GM18867 (cell line): ENCODE results near the gene UNC13A.
A peak's percentile ranks its signal among the peaks of the same experiment; 100 is the strongest.

Experiments
- ATAC-seq: cut with Tn5 transposase; IDR thresholded peaks from one replicate; pipeline ENCODE4 v1.9.1; 2021; ENCODE audit warnings: mild to moderate bottlenecking, moderate library complexity; ENCODE audit not compliant: unreplicated experiment

The UNC13A gene

DNA sequence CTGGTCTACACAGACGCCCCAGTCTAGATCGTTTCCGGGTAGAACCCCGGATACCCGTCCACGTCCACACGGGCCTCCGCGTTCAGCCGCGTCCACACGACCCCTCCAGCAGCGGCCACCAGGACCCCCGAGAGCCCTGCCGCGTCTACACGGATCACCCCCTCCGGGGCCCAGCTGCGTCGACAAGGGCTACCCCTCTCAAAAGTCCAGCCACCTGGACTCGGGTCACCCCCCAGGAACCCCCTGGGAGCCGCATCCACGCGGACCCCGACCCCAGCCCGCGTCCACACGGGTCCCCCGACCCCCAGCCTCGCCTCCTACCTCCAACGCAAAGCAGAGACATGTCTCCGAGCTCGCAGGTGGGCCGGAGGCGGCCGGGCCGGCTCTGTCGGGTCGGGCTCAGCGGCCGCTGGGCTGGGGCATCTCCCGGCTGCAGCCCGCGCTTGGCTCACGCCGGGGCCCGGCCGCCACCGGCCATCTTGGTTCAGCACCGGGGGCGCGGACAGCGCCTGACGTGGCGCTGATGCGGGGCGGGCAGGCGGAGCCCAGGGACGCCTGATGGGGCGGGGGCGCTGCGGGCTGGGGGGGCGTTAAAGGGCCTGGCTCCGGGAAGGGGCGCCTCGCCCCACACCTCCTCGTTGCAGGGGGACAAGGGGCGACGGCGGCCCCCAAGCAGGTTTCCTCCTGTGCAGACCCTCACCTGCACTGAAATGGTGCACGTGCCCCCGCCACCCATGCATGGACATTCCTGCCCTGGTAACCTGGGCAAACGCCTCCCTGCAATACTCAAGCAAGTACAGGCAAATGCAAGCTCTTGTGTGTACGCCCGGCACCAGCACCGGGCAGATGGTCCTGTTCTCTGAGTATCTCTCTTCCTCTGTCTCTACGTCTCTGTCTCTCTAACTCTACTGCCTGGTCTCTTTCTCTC is at the start of gene UNC13A:
TSS of gene UNC13A (minus strand) at position 498 of the 928 bp plus-strand sequence. CDS start at position 343, 155 bp downstream.
- ATAC-seq: no peak

DNA sequence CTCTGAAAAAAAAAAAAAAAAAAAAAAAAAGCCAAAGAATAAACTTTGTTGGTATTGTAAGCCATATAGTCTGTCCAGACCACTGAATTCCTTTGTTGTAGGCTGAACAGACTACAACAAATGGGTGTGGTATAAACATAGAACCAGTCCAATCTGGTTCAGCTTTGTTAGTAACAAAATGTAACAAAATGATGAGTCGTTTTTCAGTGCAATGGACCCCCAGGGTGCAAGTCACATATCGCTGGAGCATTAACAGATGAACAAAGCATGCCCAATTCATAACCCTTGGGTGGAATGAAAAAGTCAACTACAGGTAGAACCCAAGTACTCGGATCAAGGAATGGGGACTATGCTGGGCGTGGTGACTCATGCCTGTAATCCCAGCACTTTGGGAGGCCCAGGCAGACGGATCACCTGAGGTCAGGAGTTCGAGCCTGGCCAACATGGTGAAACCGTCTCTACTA is 49.6 kb upstream of the UNC13A start:
- no peak for ATAC-seq

DNA sequence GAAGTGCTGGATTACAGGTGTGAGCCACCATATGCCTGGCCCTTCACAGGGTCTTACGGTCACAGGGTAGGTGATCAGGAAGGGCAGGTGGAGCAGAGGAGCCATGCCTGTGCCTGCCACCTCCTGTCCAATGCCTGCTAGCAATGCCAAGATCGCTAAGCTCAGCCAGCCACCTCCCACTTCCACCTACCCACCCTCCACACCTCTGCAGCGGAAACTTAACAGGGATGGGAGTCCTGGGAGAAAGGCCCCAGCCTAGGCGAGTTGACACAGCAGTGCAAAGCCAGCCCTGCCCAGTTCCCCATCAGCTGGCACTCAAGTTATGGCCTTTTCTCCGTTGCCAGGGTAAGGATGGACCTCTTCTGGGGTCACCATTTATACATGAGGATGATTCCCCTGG is 47.3 kb upstream of the UNC13A start:
- no peak for ATAC-seq

DNA sequence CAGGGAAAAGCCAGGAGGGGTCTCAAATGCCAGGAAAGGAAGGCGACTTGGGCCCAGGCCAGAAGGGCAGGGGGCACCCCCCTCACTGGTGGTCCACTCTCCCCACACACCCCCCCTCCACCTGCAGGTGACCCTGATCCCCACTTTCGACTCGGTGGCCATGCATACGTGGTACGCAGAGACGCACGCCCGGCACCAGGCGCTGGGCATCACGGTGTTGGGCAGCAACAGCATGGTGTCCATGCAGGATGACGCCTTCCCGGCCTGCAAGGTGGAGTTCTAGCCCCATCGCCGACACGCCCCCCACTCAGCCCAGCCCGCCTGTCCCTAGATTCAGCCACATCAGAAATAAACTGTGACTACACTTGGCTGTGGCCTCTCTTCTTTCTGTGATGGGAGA is 46.0 kb upstream of the UNC13A start:
- no peak for ATAC-seq

DNA sequence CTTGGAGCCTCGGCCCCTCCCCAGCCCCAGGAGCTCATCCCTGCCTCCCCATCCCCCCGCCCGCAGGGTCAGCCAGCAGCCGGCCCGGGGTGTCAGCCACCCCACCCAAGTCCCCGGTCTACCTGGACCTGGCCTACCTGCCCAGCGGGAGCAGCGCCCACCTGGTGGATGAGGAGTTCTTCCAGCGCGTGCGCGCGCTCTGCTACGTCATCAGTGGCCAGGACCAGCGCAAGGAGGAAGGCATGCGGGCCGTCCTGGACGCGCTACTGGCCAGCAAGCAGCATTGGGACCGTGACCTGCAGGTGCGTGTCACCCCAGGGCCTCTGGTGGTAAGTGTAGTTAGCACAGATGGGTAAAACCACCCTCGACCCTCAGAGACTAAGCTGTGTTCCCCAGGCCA is 45.0 kb upstream of the UNC13A start:
- no peak for ATAC-seq

DNA sequence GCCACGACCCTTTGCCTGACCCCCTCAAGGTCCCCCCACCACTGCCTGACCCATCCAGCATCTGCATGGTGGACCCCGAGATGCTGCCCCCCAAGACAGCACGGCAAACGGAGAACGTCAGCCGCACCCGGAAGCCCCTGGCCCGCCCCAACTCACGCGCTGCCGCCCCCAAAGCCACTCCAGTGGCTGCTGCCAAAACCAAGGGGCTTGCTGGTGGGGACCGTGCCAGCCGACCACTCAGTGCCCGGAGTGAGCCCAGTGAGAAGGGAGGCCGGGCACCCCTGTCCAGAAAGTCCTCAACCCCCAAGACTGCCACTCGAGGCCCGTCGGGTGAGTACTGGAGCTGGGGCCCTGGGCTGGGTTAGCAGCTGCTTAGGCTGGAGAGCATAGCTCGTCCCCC is 39.7 kb upstream of the UNC13A start:
- no peak for ATAC-seq

DNA sequence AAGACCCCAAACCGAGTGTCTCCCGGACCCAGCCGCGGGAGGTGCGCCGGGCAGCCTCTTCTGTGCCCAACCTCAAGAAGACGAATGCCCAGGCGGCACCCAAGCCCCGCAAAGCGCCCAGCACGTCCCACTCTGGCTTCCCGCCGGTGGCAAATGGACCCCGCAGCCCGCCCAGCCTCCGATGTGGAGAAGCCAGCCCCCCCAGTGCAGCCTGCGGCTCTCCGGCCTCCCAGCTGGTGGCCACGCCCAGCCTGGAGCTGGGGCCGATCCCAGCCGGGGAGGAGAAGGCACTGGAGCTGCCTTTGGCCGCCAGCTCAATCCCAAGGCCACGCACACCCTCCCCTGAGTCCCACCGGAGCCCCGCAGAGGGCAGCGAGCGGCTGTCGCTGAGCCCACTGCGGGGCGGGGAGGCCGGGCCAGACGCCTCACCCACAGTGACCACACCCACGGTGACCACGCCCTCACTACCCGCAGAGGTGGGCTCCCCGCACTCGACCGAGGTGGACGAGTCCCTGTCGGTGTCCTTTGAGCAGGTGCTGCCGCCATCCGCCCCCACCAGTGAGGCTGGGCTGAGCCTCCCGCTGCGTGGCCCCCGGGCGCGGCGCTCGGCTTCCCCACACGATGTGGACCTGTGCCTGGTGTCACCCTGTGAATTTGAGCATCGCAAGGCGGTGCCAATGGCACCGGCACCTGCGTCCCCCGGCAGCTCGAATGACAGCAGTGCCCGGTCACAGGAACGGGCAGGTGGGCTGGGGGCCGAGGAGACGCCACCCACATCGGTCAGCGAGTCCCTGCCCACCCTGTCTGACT is 39.0 kb upstream of the UNC13A start:
- no peak for ATAC-seq

DNA sequence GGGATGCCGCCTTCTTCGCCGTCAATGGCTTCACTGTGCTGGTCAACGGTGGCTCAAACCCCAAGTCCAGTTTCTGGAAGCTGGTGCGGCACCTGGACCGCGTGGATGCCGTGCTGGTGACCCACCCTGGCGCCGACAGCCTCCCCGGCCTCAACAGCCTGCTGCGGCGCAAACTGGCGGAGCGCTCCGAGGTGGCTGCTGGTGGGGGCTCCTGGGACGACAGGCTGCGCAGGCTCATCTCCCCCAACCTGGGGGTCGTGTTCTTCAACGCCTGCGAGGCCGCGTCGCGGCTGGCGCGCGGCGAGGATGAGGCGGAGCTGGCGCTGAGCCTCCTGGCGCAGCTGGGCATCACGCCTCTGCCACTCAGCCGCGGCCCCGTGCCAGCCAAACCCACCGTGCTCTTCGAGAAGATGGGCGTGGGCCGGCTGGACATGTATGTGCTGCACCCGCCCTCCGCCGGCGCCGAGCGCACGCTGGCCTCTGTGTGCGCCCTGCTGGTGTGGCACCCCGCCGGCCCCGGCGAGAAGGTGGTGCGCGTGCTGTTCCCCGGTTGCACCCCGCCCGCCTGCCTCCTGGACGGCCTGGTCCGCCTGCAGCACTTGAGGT is 38.1 kb upstream of the UNC13A start:
- ATAC-seq: no peak

DNA sequence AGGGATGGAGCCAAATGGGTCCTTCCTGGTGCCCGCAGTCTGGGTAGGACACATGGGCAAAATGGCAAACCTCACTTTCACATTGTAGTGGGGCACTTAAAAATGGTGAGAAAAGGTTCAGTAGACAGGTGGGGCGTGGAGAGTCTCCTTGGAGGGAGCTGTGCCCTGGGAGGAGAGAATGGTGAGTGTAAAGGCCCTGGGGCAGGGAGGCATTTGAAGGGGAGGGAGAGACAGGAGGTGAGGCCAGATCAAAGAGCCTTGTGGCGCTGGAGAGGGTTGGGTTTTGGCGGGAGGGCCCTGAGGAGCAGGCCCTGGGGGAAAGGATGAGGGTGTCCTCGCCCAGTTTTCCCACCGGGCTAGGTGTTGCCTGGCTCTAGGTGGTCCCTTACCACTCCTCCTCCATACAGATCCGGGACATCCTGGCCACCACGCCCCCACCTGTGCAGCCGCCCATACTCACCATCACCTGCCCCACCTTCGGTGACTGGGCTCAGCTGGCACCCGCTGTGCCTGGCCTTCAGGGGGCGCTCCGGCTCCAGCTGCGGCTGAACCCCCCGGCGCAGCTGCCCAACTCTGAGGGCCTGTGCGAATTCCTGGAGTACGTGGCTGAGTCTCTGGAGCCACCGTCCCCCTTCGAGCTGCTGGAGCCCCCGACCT is 37.4 kb upstream of the UNC13A start:
- ATAC-seq: no peak

DNA sequence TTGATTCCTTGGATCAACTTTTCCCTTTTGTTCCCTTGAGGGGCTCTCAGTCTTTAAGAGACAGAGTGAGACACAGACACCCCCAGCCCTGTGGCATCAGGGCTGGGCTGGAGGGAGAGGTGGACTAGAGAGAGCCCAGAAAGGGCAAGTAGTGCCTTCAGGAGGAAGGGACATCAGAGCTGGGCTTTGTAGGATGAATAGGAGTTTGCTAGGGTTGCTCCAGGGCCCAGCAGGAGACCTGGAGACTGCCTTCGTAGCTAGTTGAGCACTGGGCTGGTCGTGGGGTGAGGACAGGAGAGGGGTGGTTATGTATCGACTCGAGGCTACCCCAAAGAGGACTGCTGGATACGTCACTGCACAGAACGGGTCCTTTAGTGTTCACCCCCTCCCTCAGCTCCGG is 36.5 kb upstream of the UNC13A start:
- ATAC-seq: no peak

DNA sequence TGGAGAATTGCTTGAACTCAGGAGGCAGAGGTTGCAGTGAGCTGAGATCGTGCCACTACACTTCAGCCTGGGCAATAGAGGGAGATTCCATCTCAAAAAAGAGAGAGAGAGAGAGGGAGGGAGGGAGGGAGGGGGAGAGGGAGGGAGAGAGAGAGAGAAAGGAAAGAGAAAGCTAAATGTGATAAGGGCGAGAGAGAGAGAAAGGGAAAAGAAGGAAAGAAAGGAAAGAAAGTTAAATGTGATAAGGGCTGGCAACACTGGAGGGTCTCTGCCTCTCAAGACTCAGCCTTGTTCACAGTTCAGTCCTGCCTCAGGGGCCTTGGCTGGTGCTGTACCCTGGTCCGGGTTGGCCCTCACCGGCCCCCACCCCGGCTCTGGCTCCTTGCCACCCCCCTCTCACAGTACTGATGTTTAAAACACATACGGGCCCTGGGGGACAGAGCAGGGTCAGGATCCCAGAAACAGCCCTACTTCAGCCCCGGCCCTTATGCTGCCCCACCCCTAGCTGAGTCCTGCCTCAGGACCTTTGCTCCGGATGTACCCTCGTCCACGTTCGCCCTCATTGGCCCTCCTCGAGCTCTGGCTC is 34.6 kb upstream of the UNC13A start:
- no peak for ATAC-seq

DNA sequence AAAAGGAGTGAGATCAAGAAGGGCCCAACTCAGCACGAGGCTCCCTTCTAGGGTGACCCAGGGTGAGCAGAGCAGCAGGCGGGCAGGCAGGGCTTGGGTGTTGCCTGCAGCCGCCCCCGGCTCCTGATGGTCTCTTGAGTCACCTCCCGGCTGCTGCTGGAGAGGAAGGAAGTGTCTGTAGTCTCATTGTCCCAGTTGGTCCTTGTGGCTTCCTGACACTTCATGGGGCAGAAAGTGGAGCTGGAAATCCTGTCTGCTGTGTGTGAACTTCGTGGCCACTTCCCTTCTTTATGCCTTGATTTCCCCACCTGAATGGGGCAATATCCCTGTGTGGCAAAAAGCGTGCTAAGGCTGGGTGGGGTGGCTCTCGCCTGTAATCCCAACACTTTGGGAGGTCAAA is 33.7 kb upstream of the UNC13A start:
- ATAC-seq: no peak

DNA sequence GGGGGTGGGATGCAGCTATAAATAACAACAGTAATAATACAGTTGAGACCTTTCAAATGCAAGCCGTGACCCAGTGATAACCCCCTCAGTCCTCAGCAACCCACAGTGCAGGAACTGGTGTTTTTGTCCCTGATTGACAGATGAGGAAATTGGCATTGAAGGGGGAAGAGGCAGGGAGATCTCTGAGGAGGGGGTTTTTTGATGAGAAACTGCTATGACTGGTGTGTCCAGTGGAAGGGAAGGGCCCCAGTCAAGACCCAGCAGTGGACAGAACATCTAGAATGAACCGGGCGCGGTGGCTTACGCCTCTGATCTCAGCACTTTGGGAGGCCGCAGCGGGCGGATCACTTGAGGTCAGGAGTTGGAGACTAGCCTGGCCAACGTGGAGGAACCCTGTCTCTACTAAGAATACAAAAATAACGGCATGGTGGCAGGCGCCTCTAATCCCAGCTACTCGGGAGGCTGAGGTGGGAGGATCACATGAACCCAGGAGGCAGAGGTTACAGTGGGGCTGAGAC is 33.0 kb upstream of the UNC13A start:
- no peak for ATAC-seq

DNA sequence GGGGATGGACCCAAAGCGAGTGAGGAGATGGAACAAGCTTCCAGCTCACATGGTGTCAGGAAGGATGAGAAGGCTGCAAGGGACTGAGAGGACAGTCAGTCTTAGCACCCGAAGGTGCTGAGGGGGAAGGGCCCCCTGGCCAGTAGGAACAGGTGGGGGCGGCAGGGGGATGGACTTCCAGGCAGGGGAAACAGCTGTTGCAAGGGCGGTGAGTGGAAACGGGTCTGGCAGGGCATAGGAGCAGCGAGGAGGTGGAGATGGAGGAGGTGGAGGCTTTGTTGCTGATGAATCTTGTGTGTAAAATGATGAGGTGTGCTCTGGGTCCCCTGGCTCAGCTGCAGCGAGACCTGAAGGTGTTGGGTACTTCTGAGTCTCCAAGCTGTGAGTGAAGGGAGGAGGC is 32.3 kb upstream of the UNC13A start:
- ATAC-seq: no peak

DNA sequence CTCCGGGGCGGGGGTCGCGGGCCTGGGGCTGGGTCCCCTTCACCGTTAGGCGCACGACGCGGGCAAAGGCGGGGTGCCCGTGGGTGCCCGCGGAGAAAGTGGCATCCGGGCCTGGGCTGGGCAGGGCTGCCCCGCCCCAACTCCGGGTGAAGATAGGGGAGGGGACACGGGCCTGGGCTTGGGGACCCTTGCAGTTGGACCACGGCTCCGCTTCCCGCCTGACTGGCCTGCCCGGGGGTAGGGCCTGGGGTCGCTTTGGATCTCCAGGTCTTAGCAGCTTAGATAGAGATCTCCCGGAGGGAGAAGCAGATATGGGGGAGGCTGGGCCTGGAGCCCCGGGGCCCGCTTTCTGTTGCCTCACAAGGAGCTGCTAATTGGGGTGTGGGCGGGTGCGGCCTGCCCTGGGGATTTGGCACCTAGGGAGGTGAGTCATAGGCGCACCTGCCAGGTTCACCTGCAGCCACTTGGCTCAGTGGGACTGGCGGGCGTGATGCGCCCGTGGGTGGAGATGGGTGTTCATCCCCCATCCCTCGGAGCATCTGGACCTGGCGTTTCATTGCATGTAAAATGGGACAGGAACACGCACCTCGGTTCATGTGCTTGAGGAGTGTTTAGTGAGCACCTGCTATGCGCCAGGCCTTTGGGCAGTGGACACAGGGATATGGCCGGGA is 31.7 kb upstream of the UNC13A start:
- ATAC-seq: peak; percentile 32

DNA sequence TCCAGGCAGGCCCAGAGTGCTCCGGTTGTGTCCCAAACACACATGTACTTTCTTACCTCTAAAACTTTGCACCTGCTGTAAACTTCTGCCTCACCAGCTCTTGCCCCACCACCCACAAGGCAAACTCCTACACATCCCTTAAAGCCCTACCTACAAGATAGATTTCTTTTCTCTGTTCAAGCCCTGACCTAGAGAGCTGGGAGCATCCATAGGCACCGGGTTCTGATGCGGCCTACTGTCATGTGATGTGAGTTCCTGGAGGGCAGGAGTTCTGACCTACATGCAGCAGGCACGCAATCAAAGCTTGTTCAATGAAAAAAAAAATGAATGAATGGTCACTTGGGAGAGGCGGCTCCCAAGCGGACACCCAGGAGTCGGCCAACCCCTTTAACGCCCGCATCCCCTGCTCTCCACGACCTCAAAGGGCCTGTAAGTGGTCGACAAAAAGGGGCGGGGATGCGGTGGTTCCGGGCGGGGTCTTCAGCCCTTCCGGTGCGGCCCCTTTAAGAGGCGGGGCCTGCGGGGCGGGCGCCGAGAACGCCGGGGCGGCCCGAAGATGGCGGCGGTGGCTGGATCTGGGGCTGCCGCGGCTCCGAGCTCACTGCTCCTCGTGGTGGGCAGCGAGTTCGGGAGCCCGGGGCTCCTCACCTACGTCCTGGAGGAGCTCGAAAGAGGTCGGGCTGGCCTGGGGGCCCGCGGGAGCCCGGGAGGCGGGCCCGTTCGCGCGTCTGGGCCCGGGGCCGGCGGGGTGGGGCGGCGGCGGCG is 31.0 kb upstream of the UNC13A start, which contains the start of gene MAP1S:
TSS of gene MAP1S (plus strand) at position 534 of the 765 bp plus-strand sequence. CDS start at position 557, 23 bp downstream.
- ATAC-seq: peak; percentile 70

DNA sequence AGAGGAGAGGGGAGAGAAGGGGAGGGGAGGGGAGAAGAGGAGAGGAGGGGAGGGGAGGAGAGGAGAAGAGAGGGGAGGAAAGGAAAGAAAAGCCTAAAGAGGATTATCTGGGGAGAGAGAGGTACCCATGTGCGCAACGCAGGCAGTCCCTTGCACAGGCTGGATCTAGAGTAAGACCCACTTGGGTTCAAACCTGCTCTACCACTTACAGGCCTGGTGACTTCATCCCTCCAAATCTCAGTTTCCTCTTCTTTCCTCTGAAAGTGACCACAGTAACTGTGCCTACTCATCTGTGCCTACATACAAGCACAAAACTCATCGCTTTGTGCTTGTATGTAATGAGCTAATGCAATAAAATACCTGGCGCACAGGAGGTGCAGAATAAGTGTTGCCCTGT is 30.4 kb upstream of the UNC13A start:
- ATAC-seq: no peak

DNA sequence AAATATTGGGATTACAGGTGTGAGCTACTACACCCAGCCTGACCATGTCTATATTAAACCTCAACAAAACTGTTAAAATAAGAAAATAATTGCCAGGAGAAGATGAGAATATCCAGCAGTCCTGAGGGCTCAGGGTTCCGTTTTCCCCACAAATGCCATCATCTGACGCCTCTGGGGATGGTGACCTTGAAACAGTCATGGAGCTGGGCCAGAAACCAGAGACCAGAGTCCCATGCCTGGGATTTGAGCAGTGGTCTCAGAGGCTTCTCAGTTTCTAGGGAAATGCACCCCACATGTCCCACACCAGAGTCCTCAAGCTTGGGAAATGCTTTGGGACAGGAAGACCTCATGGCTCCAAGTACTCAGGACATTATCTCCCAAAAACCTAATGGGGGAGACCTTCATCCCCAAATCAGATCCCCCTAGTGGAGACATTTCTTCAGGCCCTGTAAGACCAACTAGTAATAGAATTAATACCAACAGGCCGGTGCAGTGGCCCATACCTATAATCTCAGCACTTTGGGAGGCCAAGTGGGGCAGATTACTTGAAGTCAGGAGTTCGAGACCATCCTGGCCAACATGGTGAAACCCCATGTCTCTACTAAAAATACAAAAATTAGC is 28.3 kb upstream of the UNC13A start:
- ATAC-seq: no peak
